Endothelial cell of umbilical vein (primary cell): ENCODE data around the gene SMIM20. TPM values are rescaled to one million over a fixed set of nuclear protein-coding genes. Genes with fewer than 3 reads are reported as not detected.

Source experiments
- BruUV-seq: library from RNA; stranded (reverse); fragments of 400-500 nt; replicated peaks from 2 replicates; lab custom pipeline; 2021; lab: Mats Ljungman, UMichigan
- CTCF ChIA-PET: fragments of 300-600, 350-600 bp; sonication (Branson Sonifier 250); formaldehyde crosslinking; loops from one replicate; lab custom pipeline; 2021; ENCODE audit warnings: antibody characterized with exemption, inconsistent platforms; lab: Charles Lee
- POLR2A ChIA-PET: fragments of 300-600, 350-600 bp; sonication (Branson Sonifier 250); formaldehyde crosslinking; loops from one replicate; lab custom pipeline; 2021; ENCODE audit warnings: antibody characterized with exemption, inconsistent platforms; lab: Charles Lee
- DNase-seq: peaks from one replicate; pipeline ENCODE4 v3.0.0-alpha.2; 2011; ENCODE audit warnings: low read depth, low spot score
- FAIRE-seq: peaks from 2 replicates; lab custom pipeline; 2011; peaks lifted over from hg19 to GRCh38; lab: Jason Lieb, UNC
- H2AFZ ChIP-seq: 2 replicates; pipeline ENCODE4 v1.6.0; 2012; ENCODE audit warnings: low read depth, low read length, control low read depth, inconsistent platforms
- H3K27ac ChIP-seq: 2 replicates; pipeline ENCODE4 v1.5.1; 2011; ENCODE audit warnings: low read depth, mild to moderate bottlenecking, control low read depth, low read length, moderate library complexity; ENCODE audit not compliant: insufficient read depth
- H3K27me3 ChIP-seq, 2 experiments: 2 replicates each; pipeline versions ENCODE4 v1.6.0 to v1.6.1; 2011; ENCODE audit warnings: low read length in 2 of 2, mixed read lengths in 1 of 2; ENCODE audit not compliant: control insufficient read depth in 2 of 2, insufficient read depth in 2 of 2
- H3K36me3 ChIP-seq, 2 experiments: 2 replicates in 1 of 2; 3 replicates in 1 of 2; pipeline ENCODE4 v1.5.1; 2011; ENCODE audit warnings: low read length in 2 of 2, mild to moderate bottlenecking in 1 of 2, moderate library complexity in 1 of 2; ENCODE audit not compliant: control insufficient read depth in 2 of 2, insufficient read depth in 2 of 2; ENCODE audit errors: extremely low read depth in 1 of 2
- H3K4me1 ChIP-seq: 3 replicates; pipeline ENCODE4 v1.5.1; 2011; ENCODE audit warnings: mild to moderate bottlenecking, low read length; ENCODE audit not compliant: control insufficient read depth, insufficient read depth; ENCODE audit errors: extremely low read depth
- H3K4me2 ChIP-seq: 2 replicates; pipeline ENCODE4 v1.6.1; 2011; ENCODE audit warnings: low read length, control low read depth, mixed read lengths; ENCODE audit not compliant: insufficient read depth
- H3K4me3 ChIP-seq, 3 experiments: fragments of 200-600 bp in 1 of 3; sonication (generic), shearing (Covaris generic) in 1 of 3; replicated peaks in 1 of 3; 2 replicates each; pipeline ENCODE4 v1.5.1; 2011 to 2016; ENCODE audit warnings: control low read depth in 3 of 3, low read length in 3 of 3, mild to moderate bottlenecking in 2 of 3, inconsistent platforms in 1 of 3, low read depth in 1 of 3, moderate library complexity in 1 of 3; ENCODE audit not compliant: insufficient read depth in 1 of 3
- H3K79me2 ChIP-seq: 2 replicates; pipeline ENCODE4 v1.6.0; 2012; ENCODE audit warnings: low read length, inconsistent platforms; ENCODE audit not compliant: control insufficient read depth, insufficient read depth
- H3K9ac ChIP-seq: replicated peaks from 2 replicates; pipeline ENCODE3; 2011; ENCODE audit warnings: low read length, control low read depth; ENCODE audit not compliant: insufficient read depth; ENCODE audit errors: extremely low read depth
- H3K9me1 ChIP-seq: replicated peaks from 3 replicates; pipeline ENCODE4 v1.6.0; 2011; ENCODE audit warnings: mild to moderate bottlenecking, low read length; ENCODE audit not compliant: control insufficient read depth, insufficient read depth; ENCODE audit errors: extremely low read depth
- H3K9me3 ChIP-seq: replicated peaks from 2 replicates; pipeline ENCODE4 v1.5.1; 2012; ENCODE audit warnings: low read length, inconsistent platforms; ENCODE audit not compliant: control insufficient read depth, insufficient read depth
- H4K20me1 ChIP-seq: replicated peaks from 2 replicates; pipeline ENCODE3; 2011; ENCODE audit warnings: mild to moderate bottlenecking, low read length; ENCODE audit not compliant: control insufficient read depth, insufficient read depth; ENCODE audit errors: extremely low read depth
- CTCF ChIP-seq, 2 donors: IDR thresholded peaks; 1 replicate in 1 of 2; 2 replicates in 1 of 2; pipeline ENCODE4 v1.5.1; 2011; ENCODE audit warnings: low read length in 2 of 2, mild to moderate bottlenecking in 2 of 2, moderate library complexity in 2 of 2, control low read depth in 1 of 2, inconsistent platforms in 1 of 2, low read depth in 1 of 2; ENCODE audit not compliant: insufficient read depth in 1 of 2; ENCODE audit errors: extremely low read depth in 1 of 2
- EZH2 ChIP-seq: IDR thresholded peaks from 2 replicates; pipeline ENCODE4 v1.6.1; 2012; ENCODE audit warnings: borderline replicate concordance, low read depth, mild to moderate bottlenecking, moderate library complexity, low read length, inconsistent platforms; ENCODE audit not compliant: severe bottlenecking
- FOS ChIP-seq: IDR thresholded peaks from 2 replicates; pipeline ENCODE4 v1.6.1; 2011; ENCODE audit warnings: mild to moderate bottlenecking, low read length, moderate library complexity, borderline replicate concordance; ENCODE audit not compliant: insufficient read depth
- GATA2 ChIP-seq: IDR thresholded peaks from 2 replicates; pipeline ENCODE4 v1.7.0; 2011; ENCODE audit warnings: low read depth, mild to moderate bottlenecking, moderate library complexity, mixed read lengths, low read length; ENCODE audit not compliant: insufficient read length, insufficient read depth
- JUN ChIP-seq: IDR thresholded peaks from 2 replicates; pipeline ENCODE4 v1.6.1; 2011; ENCODE audit warnings: borderline replicate concordance, low read depth; ENCODE audit not compliant: insufficient read length, insufficient read depth
- MYC ChIP-seq: IDR thresholded peaks from one replicate; pipeline ENCODE4 v1.6.1; 2011; ENCODE audit warnings: mild to moderate bottlenecking, low read depth, low read length
- POLR2A ChIP-seq: IDR thresholded peaks from 2 replicates; pipeline ENCODE4 v1.6.1; 2012; ENCODE audit warnings: low read depth, mild to moderate bottlenecking, control low read depth, low read length
- POLR2AphosphoS5 ChIP-seq: IDR thresholded peaks from 2 replicates; pipeline ENCODE4 v1.6.1; 2012; ENCODE audit warnings: low read depth, mild to moderate bottlenecking, control low read depth, low read length, moderate library complexity; ENCODE audit not compliant: insufficient read depth
- dilution Hi-C: fragments of 300-500 bp; cut with MboI; formaldehyde crosslinking; loops from one replicate; pipeline ENCODE4 v1.15.0; 2019; ENCODE audit warnings: low sequenced_read_pairs; ENCODE audit not compliant: extremely low pct_ligation_motif_present
- intact Hi-C: fragments of 100-400 bp; cut with micrococcal nuclease; formaldehyde crosslinking; loops from one replicate; pipeline ENCODE4 v1.10.0; 2022
- polyA plus RNA-seq, 4 experiments: library from polyadenylated mRNA; depleted of rRNA in 3 of 4; stranded (reverse) in 3 of 4; unstranded in 1 of 4; fragments of >200 nt; gene quantifications; 2 replicates each; pipeline versions ENCODE4 v1.2.1 to v1.2.3, GENCODE V29; 2011 to 2012; ENCODE audit warnings: missing spikeins in 1 of 4
- total RNA-seq: library from RNA; stranded (reverse); gene quantifications from 2 replicates; pipeline ENCODE4 v1.2.3, GENCODE V29; 2021
- TF ChIP-seq, protein P1 (sequence below): IDR thresholded peaks from 2 replicates; pipeline ENCODE4 v1.6.1; 2011; ENCODE audit not compliant: insufficient read depth, insufficient read length

Gene SMIM20
- total and polyA plus RNA-seq, 2 donors (not counting 3 experiments of a cell fraction or from before 2014, with no cell fraction given), result 10.2 to 19.2 TPM

GRCh38 chr4:25879991-25880651 lies 33.9 kb upstream of the SMIM20 start:
- BruUV-seq, result no TSS peak
- dilution Hi-C loops (no loop called here), intact Hi-C loops (no loop called here)
- FAIRE-seq, result no peak
- Histone ChIP-seq H3K4me1 (peaks cover 15% of the 10 kb centered on the region), H3K36me3 (no peaks in the 10 kb centered on the region), H3K4me2 (no peak overlapping the region), H3K79me2 (no peaks in the 10 kb centered on the region), H3K27me3 (no peaks in the 10 kb centered on the region), H2AFZ (no peak overlapping the region), H3K27ac (no peak overlapping the region), H4K20me1 (no peaks in the 10 kb centered on the region), H3K9me1 (no peaks in the 10 kb centered on the region), H3K9me3 (no peaks in the 10 kb centered on the region), H3K4me3 (no peak overlapping the region), H3K9ac (no peak overlapping the region)
- ChIA-PET CTCF (interaction anchor here (1.7 kb wide), 1 partner anchor 10 kb away, joined by 5 read pairs; no protein-coding TSS in a partner anchor), POLR2A (no interaction called here)
- DNase-seq, result no peak
- TF ChIP-seq FOS (no peak), GATA2 (no peak), MYC (no peak), JUN (no peak)
- TF ChIP-seq, protein P1, sequence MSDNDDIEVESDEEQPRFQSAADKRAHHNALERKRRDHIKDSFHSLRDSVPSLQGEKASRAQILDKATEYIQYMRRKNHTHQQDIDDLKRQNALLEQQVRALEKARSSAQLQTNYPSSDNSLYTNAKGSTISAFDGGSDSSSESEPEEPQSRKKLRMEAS, result no peak

- ChIA-PET POLR2A (no interaction called here), CTCF (interaction anchor here (1.7 kb wide), 1 partner anchor 11 kb away, joined by 5 read pairs; no protein-coding TSS in a partner anchor)
- TF ChIP-seq POLR2A (no peak), JUN (no peak), GATA2 (no peak), EZH2 (no peak), POLR2AphosphoS5 (no peak), CTCF (IDR thresholded peaks at IDR 0.05; ENCODE audit: extremely low read depth in 1 of 2, insufficient read depth in 1 of 2, low read depth in 1 of 2, low read length in 2 of 2) (no peak), FOS (no peak), MYC (no peak)
- TF ChIP-seq, protein P1, result no peak
- H3K9me1 ChIP-seq, result no peaks in the 10 kb centered on the region
- H3K27me3 ChIP-seq, result no peaks in the 10 kb centered on the region
- no peak overlapping the region for H2AFZ ChIP-seq
- H3K9me3 ChIP-seq, result no peaks in the 10 kb centered on the region
- BruUV-seq, result no TSS peak
- FAIRE-seq, result no peak
- H3K27ac ChIP-seq, result no peak overlapping the region
- dilution Hi-C loops, result no loop called here
- intact Hi-C loops, result no loop called here
- H3K4me3 ChIP-seq, result no peak overlapping the region
- peaks cover 15% of the 10 kb centered on the region for H3K4me1 ChIP-seq
- DNase-seq, result no peak
- H3K4me2 ChIP-seq, result no peak overlapping the region
- H3K36me3 ChIP-seq, result no peaks in the 10 kb centered on the region
- no peaks in the 10 kb centered on the region for H3K79me2 ChIP-seq
- H3K9ac ChIP-seq, result no peak overlapping the region
- H4K20me1 ChIP-seq, result no peaks in the 10 kb centered on the region
Measured at GRCh38 chr4:25881193-25881592, 32.8 kb upstream of the SMIM20 start.
